ENCODE data around the gene TXNRD1. TPM values are rescaled to one million over a fixed set of nuclear protein-coding genes. Genes with fewer than 3 reads are reported as not detected.

TXNRD1 gene
- total RNA-seq, 4 donors from 2014 or later, result 94.1 to 240 (median 128) TPM

- Histone ChIP-seq H3K27me3 (no peaks in the 10 kb centered on the region), H3K27ac (no peak overlapping the region), H3K36me3 (peaks cover 0 to 98% (median 0%) of the 10 kb centered on the region in 3 donors), H3K4me1 (no peaks in the 10 kb centered on the region), H3K9me3 (no peaks in the 10 kb centered on the region), H3K4me3 (no peak overlapping the region)
- no peak for DNase-seq
- TF ChIP-seq POLR2A (IDR thresholded peaks at IDR 0.05) (no peak), CTCF (IDR thresholded peaks at IDR 0.05) (no peak)
Measured at GRCh38 chr12:104315326-104316224, 100.0 kb downstream of the TXNRD1 start.

GRCh38 chr12:104316936-104317335 lies 101.4 kb downstream of the TXNRD1 start:
- Histone ChIP-seq H3K27ac (no peak overlapping the region), H3K4me3 (no peak overlapping the region), H3K4me1 (no peaks in the 10 kb centered on the region), H3K36me3 (peaks cover 0 to 97% (median 0%) of the 10 kb centered on the region in 3 donors), H3K9me3 (no peaks in the 10 kb centered on the region), H3K27me3 (no peaks in the 10 kb centered on the region)
- TF ChIP-seq CTCF (IDR thresholded peaks at IDR 0.05), result no peak
- no peak for TF ChIP-seq POLR2A (IDR thresholded peaks at IDR 0.05)
- DNase-seq, result no peak

GRCh38 chr12:104317538-104318210 lies 102.1 kb downstream of the TXNRD1 start:
- H3K27ac ChIP-seq, result no peak overlapping the region
- peaks cover 0 to 97% (median 0%) of the 10 kb centered on the region in 3 donors for H3K36me3 ChIP-seq
- no peak overlapping the region for H3K4me3 ChIP-seq
- H3K9me3 ChIP-seq, result no peaks in the 10 kb centered on the region
- no peaks in the 10 kb centered on the region for H3K27me3 ChIP-seq
- TF ChIP-seq POLR2A (IDR thresholded peaks at IDR 0.05) (no peak), CTCF (IDR thresholded peaks at IDR 0.05) (no peak)
- no peak for DNase-seq
- no peaks in the 10 kb centered on the region for H3K4me1 ChIP-seq

- DNase-seq, result no peak
- H3K36me3 ChIP-seq, result peaks cover 0 to 83% (median 0%) of the 10 kb centered on the region in 3 donors
Measured at GRCh38 chr12:104319028-104319427, 103.4 kb downstream of the TXNRD1 start.

More at GRCh38 chr12:104319028-104319427, 103.4 kb downstream of the TXNRD1 start:
- TF ChIP-seq CTCF (IDR thresholded peaks at IDR 0.05) (no peak), POLR2A (IDR thresholded peaks at IDR 0.05) (no peak)
- H3K4me3 ChIP-seq, result no peak overlapping the region
- H3K4me1 ChIP-seq, result no peaks in the 10 kb centered on the region
- no peaks in the 10 kb centered on the region for H3K9me3 ChIP-seq
- no peaks in the 10 kb centered on the region for H3K27me3 ChIP-seq
- H3K27ac ChIP-seq, result no peak overlapping the region

Data from Peyer's patch (tissue), 4 donors.